HG03095 (cell line): ENCODE results near the gene CALHM6.

Source experiments
- ATAC-seq: cut with Tn5 transposase; IDR thresholded peaks from one replicate; pipeline ENCODE4 v1.9.1; 2021; ENCODE audit warnings: moderate library complexity; ENCODE audit not compliant: unreplicated experiment

The CALHM6 gene

DNA sequence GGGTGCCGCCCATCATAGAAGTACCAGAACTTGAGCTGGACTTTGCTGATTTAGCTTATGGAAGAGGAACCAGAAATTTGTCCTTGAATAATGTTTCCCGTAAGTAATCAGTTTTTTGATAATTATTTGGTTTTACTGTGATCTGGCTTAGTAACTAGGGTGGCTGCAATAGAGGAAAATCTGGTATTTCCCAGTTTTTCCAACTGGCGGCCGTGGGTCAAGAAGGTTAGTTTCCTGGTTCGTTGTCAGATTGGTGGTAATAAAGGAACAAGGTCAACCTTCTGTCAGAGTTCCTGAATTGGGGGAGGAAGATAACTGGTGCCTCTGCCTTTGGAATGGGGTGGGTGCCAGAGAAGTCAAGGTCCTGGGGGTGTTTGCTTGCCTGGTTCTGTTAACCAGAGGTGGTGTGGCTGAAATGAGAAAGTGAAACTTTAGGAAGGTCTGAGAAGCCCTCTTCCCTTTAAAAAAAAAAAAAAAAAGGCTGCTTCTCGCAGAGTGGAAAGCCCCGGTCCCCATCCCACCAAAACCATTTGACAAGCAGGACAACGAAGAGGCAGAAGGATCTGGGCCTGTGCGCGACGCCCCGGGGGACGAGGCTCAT, at the start of gene CALHM6:
CALHM6 (plus strand) TSS at position 45 of the 601 bp plus-strand sequence; CDS start at position 600, 555 bp downstream.
- ATAC-seq, result no peak

DNA sequence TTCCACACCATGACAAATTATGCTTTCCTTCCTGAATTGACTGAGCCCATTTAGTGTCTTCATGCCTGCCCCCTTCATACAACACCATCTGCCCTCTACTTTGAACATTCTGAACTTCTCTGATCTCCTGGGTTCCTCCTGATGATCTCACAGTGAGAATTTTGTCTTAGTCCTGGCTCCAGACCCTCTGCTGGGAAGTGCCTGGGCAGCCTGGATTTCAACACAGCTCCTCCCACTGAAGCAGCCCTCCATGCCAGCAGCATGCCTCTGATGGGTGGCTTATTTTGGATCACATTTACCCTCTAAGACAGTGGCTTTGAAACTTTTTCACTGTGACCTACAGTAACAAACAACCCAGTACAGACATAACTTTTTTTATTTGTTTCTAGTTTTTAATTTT, 48.9 kb upstream of the CALHM6 start:
- ATAC-seq, result no peak

DNA sequence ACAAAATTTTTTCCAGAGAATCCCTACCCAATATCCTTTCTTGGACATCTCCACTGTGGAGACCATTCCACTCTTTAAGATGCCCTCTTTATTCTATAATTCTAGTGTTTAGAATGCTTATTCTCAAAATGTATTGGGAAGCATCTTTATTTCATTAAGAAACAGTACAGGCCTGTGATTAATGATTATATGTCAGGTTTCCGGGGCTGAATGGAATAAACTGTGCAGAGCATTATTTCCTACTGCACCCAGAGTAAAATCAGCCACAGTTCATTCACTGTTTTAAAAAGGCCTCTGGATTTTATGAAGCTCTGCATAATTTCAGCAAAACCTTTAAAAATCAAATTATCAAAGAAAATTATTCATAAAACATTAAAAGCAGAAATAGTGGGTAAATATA, 47.8 kb upstream of the CALHM6 start:
- ATAC-seq, result no peak

GRCh38 chr6:116417661-116418060, 43.5 kb upstream of the CALHM6 start:
- ATAC-seq, result no peak

GRCh38 chr6:116419069-116419786, 41.9 kb upstream of the CALHM6 start:
- ATAC-seq, result no peak

- ATAC-seq, result no peak
Observed at GRCh38 chr6:116420341-116420740, 40.8 kb upstream of the CALHM6 start.

- no peak for ATAC-seq
Observed at GRCh38 chr6:116422238-116422637, 38.9 kb upstream of the CALHM6 start.

DNA sequence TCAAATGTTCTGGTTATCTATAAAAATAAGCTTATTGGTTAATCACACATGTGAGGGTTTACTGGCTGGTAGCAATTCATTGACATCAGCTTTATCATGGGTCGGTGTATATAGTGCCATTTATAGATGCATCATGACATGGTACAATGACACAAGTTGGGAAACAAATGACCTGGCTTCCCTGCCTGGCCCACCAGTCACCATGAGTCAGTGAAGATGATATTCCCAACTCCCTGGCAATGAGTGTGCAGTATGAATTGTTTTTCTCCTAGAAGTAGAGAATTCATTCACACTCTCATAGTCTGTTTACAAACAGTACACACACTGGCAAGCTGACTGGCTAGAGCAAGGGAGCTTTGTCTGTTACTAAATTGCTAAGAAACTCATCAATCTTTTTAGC, 37.2 kb upstream of the CALHM6 start:
- no peak for ATAC-seq

GRCh38 chr6:116426551-116426950, 34.6 kb upstream of the CALHM6 start:
- no peak for ATAC-seq

DNA sequence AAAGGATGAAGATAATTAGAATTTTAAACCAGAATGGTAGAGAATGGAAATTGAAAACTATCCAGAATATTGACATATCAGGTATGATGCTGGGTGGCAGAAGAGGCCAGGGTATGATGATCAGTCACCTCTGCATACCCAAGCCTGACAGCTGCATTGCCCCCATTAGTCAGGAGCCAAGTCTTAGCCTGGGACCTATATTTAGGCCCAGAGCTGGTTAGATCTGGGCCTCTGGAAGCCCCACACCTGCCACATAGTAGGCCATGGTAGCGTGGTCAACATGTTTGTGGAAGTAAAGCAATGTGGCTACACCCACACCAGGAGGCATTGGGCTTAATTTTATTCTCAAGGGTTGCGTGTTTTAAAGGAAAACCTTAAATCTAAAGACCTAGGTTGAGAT, 32.1 kb upstream of the CALHM6 start:
- ATAC-seq, result no peak

GRCh38 chr6:116430860-116431259, 30.3 kb upstream of the CALHM6 start:
- ATAC-seq, result no peak

GRCh38 chr6:116431964-116432595, 29.1 kb upstream of the CALHM6 start:
- ATAC-seq, result no peak

- no peak for ATAC-seq
Observed at GRCh38 chr6:116433206-116433712, 27.9 kb upstream of the CALHM6 start.

DNA sequence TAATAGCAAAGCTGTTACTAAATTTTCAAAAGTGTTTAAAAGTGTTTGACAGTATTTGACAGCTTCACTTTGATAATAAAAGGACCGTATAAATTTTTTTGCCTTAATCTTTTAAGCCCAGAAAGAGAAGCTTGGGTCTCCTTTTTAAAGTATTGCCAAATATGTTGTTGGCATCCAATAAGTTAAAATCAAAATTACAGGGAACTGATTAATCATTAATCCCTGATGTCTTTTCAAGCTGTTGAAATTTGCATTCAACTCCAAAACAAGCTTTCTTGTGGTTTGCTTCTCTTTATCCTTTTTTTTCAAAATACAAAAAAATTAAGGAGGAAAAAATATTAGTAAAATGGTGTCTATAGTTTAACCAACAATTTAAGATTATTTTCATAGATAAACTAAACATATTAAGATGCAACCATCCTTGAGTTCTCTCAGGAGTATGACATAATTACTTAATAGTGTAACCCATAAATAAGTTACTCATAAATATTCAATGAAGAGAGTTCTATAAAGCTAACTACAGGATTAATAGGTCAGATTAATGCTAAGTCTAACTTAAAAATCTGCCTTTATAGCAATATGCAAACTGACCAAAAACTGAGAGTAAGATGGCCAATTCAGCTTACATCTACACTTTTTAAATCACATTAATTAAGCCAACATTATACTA, 27.0 kb upstream of the CALHM6 start:
- ATAC-seq, result no peak

- ATAC-seq, result no peak
Observed at GRCh38 chr6:116436586-116436985, 24.6 kb upstream of the CALHM6 start.

- no peak for ATAC-seq
Observed at GRCh38 chr6:116437656-116438055, 23.5 kb upstream of the CALHM6 start.

DNA sequence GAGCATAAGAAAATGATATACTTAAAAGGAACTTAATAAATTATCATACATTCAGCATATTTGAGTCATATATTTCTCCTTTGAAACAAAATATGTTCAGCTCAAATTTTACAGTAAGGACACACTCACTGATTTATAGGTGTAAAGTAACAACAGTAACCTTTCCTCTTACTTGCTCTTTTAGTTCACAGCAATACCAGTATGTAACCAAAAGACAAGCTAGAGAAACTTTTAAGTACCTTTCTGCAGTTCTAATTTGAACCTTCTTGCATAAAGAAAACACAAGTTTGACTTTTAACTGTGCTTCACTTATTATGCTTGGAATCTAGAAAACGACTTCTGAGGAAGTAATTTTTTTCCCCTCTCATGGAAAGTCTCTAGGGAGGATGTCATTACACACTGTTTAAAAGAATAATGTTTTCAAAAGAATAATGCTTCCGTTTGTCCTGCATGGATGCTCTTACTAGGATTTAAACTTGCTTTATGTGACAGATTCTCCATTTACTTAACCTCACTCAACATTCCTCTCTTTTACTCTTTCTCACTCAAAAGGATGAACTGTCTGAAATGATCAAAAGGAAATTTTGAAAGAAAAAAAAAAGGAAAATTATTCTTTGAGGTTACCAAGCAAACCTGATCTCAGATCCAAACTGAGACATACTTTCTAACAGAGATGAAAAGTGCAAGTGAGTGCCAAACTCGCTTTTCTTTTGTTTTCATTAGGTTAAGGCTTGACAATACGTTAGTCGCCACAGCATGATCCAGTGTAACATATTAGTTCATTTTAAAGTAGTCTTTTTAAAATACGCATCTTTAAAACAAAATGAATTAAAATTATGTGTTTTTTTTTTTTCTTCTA, 22.4 kb upstream of the CALHM6 start:
- ATAC-seq, result no peak

DNA sequence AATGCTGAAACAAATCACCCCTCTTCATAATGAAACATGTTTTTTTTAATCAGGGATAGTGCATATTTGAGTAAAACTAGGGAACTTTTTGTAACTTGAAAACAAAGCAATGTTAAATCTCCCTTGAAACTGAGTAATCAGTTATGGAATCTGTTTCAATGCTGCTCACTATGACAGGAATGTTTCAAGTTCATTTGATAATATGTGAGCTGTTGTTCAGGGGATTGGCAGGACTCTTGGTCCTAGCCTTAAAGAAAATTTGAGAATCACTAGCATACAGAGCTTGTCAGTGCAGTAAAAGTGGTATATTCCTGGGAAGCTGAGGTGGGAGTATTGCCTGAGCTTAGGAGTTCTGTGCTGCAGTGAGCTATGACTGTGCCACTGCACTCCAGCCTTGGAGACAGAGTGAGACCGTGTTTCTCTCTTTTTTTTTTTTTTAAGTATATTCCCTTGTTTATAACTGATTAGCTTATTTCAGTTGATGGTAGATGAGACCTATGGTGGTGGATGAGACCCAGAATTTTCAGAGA, 21.6 kb upstream of the CALHM6 start:
- no peak for ATAC-seq

DNA sequence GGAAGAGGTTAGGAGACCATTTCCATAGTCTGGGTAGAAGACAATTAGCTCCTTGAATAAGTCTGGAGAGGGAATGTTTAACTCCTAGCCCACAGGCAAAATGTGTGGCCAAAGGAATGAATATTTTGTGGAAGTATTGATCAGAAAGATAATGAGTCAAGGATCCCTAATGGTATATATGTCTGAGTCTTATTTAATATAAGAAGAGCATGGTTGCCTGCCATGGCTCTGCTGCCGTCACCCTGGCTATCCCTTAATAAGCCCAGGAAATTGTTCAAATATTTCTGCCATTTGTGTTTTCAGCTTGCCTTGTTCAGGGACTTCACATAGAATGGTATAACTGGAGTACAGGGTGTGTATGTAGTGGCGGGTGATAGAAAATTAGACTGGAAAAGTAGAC, 18.1 kb upstream of the CALHM6 start:
- no peak for ATAC-seq

DNA sequence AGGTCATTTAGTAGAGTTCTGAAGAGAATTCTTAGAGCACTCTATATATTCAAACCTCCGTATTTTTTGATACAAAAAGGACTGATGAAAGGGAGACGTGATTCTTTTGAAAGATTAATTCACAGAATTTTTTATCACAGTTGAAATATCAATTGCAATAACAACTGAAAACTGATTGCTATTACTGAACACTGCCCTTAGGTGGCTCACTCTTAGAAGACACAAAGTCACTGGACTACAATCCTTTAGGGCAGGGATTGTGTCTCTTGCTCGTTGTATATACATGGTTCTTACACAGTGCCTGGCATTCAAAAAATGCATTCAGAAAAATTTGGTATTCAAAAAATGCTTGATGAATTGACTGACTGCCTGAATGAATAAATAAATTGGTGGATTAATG, 17.1 kb upstream of the CALHM6 start:
- ATAC-seq, result peak; percentile 68
